ENCODE results near the gene SLC46A1.

Gene SLC46A1

DNA sequence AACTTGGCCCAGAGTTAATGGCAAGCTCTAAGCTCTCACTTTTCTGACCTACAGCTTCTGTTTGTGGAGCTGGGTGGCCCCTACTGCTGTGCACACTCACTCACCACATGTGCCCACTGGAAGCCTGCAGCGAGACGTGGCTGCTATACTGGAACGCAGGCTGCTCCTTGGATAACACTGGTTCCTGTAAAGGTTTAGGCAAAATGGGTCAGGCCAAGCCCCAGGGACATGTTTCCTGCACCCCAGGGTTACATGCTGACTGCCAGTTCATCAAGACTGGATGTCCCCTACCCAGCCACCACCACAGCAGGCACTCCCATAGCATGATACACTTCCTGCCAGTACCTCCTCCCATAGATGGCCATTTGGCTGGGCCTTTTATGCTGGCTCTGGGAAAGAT is 57.0 kb downstream of the SLC46A1 start:
- no peak for DNase-seq

DNA sequence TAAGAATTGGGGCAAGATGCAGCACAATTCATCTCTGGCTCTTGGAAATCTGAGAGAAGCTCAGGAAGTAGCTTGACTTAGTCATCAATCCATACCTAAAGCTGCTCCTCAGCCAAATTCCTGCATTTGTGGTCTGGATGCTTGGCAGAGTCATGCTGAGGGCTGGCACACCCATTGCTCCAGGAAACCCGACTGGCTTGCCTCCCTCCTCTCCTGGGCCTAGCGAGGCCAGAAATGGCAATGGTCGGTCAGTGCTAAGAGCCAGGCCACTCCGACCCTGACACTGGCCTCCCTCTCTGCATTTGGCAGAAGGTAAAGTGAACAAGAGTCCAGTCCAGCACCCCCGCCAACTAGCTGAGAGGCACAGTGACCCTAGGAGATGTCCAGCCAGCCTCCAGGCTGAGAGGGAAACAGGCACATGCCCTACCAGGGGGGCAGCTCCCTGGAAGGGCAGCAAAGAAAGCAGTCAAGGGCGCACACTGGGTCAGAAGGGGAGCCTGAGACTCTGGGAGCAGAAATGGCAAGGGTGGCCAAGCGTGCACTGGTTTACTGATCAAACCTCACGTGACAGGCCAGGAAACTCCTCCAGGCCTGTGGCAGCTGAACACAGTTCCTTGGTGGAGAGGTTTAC is 58.6 kb downstream of the SLC46A1 start:
- DNase-seq: no peak

DNA sequence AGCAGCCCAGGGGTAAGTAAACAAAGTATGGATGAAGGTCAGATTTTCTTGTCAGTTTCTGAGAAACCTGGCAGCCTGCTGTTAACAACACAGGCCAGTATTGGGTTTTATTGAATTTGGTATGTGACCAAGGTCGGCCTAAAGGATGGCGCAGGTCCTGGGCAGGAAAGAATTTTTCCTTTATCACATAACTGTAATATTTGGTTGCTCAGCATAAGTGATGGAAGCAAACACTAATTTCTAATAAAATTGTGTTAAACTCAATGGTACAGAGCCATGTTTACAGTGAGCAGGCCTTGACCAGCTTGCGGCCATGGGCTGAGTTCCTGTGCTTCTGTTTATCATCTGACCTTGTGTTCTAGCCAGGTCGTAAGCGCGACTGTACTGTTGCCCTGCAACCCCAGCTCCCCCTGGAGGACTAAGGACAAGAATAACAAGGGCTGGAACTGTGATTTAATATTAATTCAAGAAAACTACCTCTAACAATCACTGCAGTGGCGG is 59.2 kb downstream of the SLC46A1 start:
- no peak for DNase-seq

DNA sequence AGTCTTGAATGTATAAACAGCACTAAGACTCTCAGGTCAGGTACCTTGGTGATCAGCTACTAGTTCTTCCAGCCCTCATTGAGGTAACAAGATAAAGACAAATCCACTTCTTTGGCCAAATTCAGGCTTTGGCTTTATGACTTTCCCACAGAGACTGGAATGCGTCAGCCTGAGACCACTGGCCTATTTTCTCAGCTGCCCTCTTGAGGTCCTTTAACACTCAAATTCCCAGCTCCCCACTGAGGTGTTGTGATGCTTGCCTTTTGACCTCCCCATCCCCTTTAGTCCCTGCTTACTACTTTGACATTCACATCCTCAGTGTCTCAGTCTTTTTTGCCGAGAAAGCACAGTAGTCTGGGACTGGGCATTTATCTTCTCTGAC is 59.8 kb downstream of the SLC46A1 start:
- no peak for DNase-seq

DNA sequence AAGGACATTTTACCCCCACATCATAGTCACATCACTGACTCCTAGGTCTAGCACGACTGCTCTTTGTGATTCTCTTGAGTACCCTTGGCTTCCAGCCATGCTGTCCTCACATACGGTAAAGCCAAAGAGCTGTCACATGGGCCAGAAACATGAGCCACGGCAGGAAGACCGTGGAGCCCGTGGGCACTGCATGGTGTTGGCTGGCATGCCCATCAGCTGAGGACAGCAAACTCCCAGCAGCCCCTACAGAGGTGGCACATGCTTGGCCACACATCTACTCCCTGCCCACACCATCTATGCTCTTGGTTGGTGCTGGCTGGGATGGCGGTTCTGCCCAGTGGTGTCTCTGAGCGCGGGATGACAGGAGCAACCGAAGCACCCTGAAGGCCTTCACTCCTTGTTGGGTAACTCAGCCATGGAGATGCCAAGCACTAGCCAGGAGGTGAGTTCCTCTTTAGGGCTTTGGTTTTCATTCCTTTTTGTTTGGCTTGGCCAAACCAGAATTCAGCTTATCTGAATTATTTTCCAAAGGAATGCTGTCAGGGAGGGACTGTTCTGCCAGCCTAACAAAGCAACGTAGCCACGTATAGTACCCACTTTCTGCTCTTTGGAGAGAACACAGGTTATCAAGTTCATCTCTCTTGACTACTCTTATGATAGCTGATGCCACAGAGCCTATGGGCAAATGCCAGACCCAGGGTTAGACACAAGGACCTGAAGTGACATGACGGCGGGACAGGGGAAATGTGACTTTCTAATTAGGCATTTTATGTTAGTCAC is 60.4 kb downstream of the SLC46A1 start:
- no peak for DNase-seq

Measured in NCI-H1048 (cell line).